Measurements from ENCODE around the gene CHI3L1.

CHI3L1 gene

GRCh38 chr1:203129501-203130231 lies 56.8 kb downstream of the CHI3L1 start:
- DNase-seq = no peak
